B cell (primary cell): ENCODE data around the gene ANAPC2. TPM values are rescaled to one million over a fixed set of nuclear protein-coding genes. Genes with fewer than 3 reads are reported as not detected.

ENCODE experiments used
- ATAC-seq: fragments of 200-7000 bp; cut with Tn5 transposase; one replicate; pipeline ENCODE4 v1.10.0; 2021; ENCODE audit warnings: low read depth, mild to moderate bottlenecking, moderate number of reproducible peaks, moderate library complexity
- CTCF ChIA-PET: fragments of 350-600 bp; sonication (Branson Sonifier 250); formaldehyde crosslinking; loops from one replicate; lab custom pipeline; 2021; ENCODE audit warnings: antibody characterized with exemption, inconsistent platforms; lab: Charles Lee
- POLR2A ChIA-PET: fragments of 350-600 bp; sonication (Branson Sonifier 250); formaldehyde crosslinking; loops from one replicate; lab custom pipeline; 2021; ENCODE audit warnings: antibody characterized with exemption; lab: Charles Lee
- DNase-seq: peaks from one replicate; pipeline ENCODE4 v3.0.0; 2013
- H2AFZ ChIP-seq: 2 replicates; pipeline ENCODE4 v1.6.1; 2012; ENCODE audit warnings: mild to moderate bottlenecking, low read depth, low read length; ENCODE audit not compliant: insufficient read depth, poor library complexity, severe bottlenecking
- H3K27ac ChIP-seq, 2 donors: 1 replicate in 1 of 2; 2 replicates in 1 of 2; pipeline ENCODE4 v1.5.1; 2012 to 2013; ENCODE audit warnings: low read length in 2 of 2, mild to moderate bottlenecking in 2 of 2, moderate library complexity in 1 of 2
- H3K27me3 ChIP-seq, 4 experiments: fragments of 200-600 bp in 1 of 4; sonication (generic) in 1 of 4; replicated peaks in 1 of 4; 1 replicate in 2 of 4; 2 replicates in 2 of 4; pipeline versions ENCODE4 v1.6.1 to v1.7.0; 2013 to 2016; ENCODE audit warnings: low read length in 3 of 4, mild to moderate bottlenecking in 2 of 4, mixed read lengths in 1 of 4, moderate library complexity in 1 of 4; ENCODE audit not compliant: insufficient read depth in 4 of 4, control insufficient read depth in 3 of 4; ENCODE audit errors: control extremely low read depth in 1 of 4
- H3K36me3 ChIP-seq, 2 experiments: replicated peaks in 1 of 2; 1 replicate in 1 of 2; 2 replicates in 1 of 2; pipeline versions ENCODE4 v1.6.1 to v1.7.1; 2013; ENCODE audit warnings: low read length in 1 of 2; ENCODE audit not compliant: insufficient read depth in 2 of 2, control insufficient read depth in 1 of 2; ENCODE audit errors: control extremely low read depth in 1 of 2, extremely low read depth in 1 of 2
- H3K4me1 ChIP-seq, 2 donors: fragments of 200-600 bp in 1 of 2; sonication (generic) in 1 of 2; 1 replicate in 1 of 2; 2 replicates in 1 of 2; pipeline versions ENCODE4 v1.5.1 to v1.6.1; 2013 to 2017; ENCODE audit warnings: low read length in 2 of 2; ENCODE audit not compliant: control insufficient read depth in 2 of 2, insufficient read depth in 2 of 2
- H3K4me2 ChIP-seq: replicated peaks from 2 replicates; pipeline ENCODE3; 2012; ENCODE audit warnings: mild to moderate bottlenecking, low read depth, low read length; ENCODE audit not compliant: poor library complexity, severe bottlenecking
- H3K4me3 ChIP-seq, 5 experiments: fragments of 200-600 bp in 1 of 5; sonication (generic) in 1 of 5; 1 replicate in 3 of 5; 2 replicates in 2 of 5; pipeline versions ENCODE4 v1.5.1 to v1.7.0; 2011 to 2016; ENCODE audit warnings: low read length in 4 of 5, mild to moderate bottlenecking in 4 of 5, low read depth in 2 of 5, control low read depth in 1 of 5, moderate library complexity in 1 of 5; ENCODE audit not compliant: insufficient read depth in 1 of 5; ENCODE audit errors: control extremely low read depth in 1 of 5, extremely low read depth in 1 of 5
- H3K79me2 ChIP-seq: fragments of 200-600 bp; sonication (generic); one replicate; pipeline ENCODE4 v1.6.0; 2016; ENCODE audit warnings: low read length; ENCODE audit not compliant: control insufficient read depth, insufficient read depth
- H3K9ac ChIP-seq: fragments of 200-600 bp; sonication (generic); 2 replicates; pipeline ENCODE4 v1.6.1; 2017; ENCODE audit warnings: mild to moderate bottlenecking, low read length, moderate library complexity
- H3K9me3 ChIP-seq, 3 donors: one replicate each; pipeline versions ENCODE4 v1.6.1 to v1.7.1; 2013; ENCODE audit warnings: low read length in 2 of 3; ENCODE audit not compliant: control insufficient read depth in 2 of 3, insufficient read depth in 1 of 3; ENCODE audit errors: control extremely low read depth in 1 of 3
- H4K20me1 ChIP-seq: 2 replicates; pipeline ENCODE4 v1.6.0; 2012; ENCODE audit warnings: mild to moderate bottlenecking, low read length; ENCODE audit not compliant: insufficient read depth, control insufficient read depth, poor library complexity, severe bottlenecking
- H3K27ac Mint-ChIP-seq: one replicate; pipeline ENCODE4 v1.8.0; 2021; ENCODE audit warnings: mixed read lengths
- H3K27me3 Mint-ChIP-seq: one replicate; pipeline ENCODE4 v1.8.0; 2021; ENCODE audit warnings: mixed read lengths
- H3K4me1 Mint-ChIP-seq: one replicate; pipeline ENCODE4 v1.8.0; 2021; ENCODE audit warnings: mixed read lengths
- H3K4me3 Mint-ChIP-seq: one replicate; pipeline ENCODE4 v1.8.0; 2021; ENCODE audit warnings: mixed read lengths
- H3K9me3 Mint-ChIP-seq: one replicate; pipeline ENCODE4 v1.8.0; 2022; ENCODE audit warnings: mixed read lengths; ENCODE audit not compliant: insufficient read depth
- CTCF ChIP-seq: fragments of 200-600 bp; IDR thresholded peaks from one replicate; pipeline ENCODE4 v1.8.0; 2022; ENCODE audit warnings: antibody characterized with exemption, mild to moderate bottlenecking
- EZH2 ChIP-seq: IDR thresholded peaks from 2 replicates; pipeline ENCODE4 v1.6.1; 2012; ENCODE audit warnings: borderline replicate concordance, low read depth, mild to moderate bottlenecking, moderate library complexity, low read length; ENCODE audit not compliant: insufficient read depth, poor library complexity, severe bottlenecking
- WGBS: methylation state at CpG from one replicate; pipeline ENCODE4 v1.1.5; 2013; ENCODE audit warnings: missing lambda C conversion rate; ENCODE audit not compliant: insufficient coverage; 5-methylcytosine and 5-hydroxymethylcytosine counted together
- intact Hi-C: fragments of 100-400 bp; cut with micrococcal nuclease; formaldehyde crosslinking; loops from one replicate; pipeline ENCODE4 v1.10.0; 2022
- polyA plus RNA-seq: library from polyadenylated mRNA; depleted of rRNA; stranded (reverse); fragments of >200 nt; gene quantifications from 2 replicates; pipeline ENCODE4 v1.2.3, GENCODE V29; 2012
- total RNA-seq, 2 donors: library from RNA; stranded (reverse); fragments of 120-200 nt in 1 of 2; gene quantifications; 1 replicate in 1 of 2; 2 replicates in 1 of 2; pipeline versions ENCODE4 v1.2.3 to v1.2.4, GENCODE V29; 2013 to 2022

Gene ANAPC2
- total and polyA plus RNA-seq, 2 donors (not counting 1 experiment from before 2014, with no cell fraction given) = 121 to 127 TPM

GRCh38 chr9:137178201-137178938 lies 10.0 kb downstream of the ANAPC2 start:
- no peaks in the 10 kb centered on the region for H3K9me3 Mint-ChIP-seq
- no peaks in the 10 kb centered on the region for H3K79me2 ChIP-seq
- ChIA-PET POLR2A (no interaction called here), CTCF (interaction anchor here (1.4 kb wide), 1 partner anchor 10 kb away, joined by 3 read pairs; the partner anchor contains the start of genes ANAPC2 and SSNA1)
- H3K4me3 Mint-ChIP-seq = no peak overlapping the region
- no peak overlapping the region for H3K4me2 ChIP-seq
- no peak overlapping the region for H2AFZ ChIP-seq
- H3K27me3 Mint-ChIP-seq = no peaks in the 10 kb centered on the region
- H3K9ac ChIP-seq = no peak overlapping the region
- DNase-seq (no peak), ATAC-seq (no peak)
- intact Hi-C loops = no loop called here
- H3K27ac Mint-ChIP-seq = no peak overlapping the region
- peaks cover 24% of the 10 kb centered on the region for H4K20me1 ChIP-seq
- peaks cover 2% of the 10 kb centered on the region for H3K4me1 Mint-ChIP-seq
- H3K4me1 ChIP-seq = peaks cover 7 to 9% of the 10 kb centered on the region in 2 donors
- peaks cover 0 to 47% of the 10 kb centered on the region in 2 experiments for H3K36me3 ChIP-seq
- H3K27ac ChIP-seq = no peak overlapping the region
- TF ChIP-seq EZH2 (no peak), CTCF (no peak)
- no peak overlapping the region for H3K4me3 ChIP-seq
- 94% methylated on average over 23 of the region's 23 CpGs for WGBS
- peaks cover 0 to under 1% (median 0%) of the 10 kb centered on the region in 4 experiments for H3K27me3 ChIP-seq
- no peaks in the 10 kb centered on the region for H3K9me3 ChIP-seq
